Kidney epithelial cell (primary cell): ENCODE data around the gene TMEM9. TPM values are rescaled to one million over a fixed set of nuclear protein-coding genes. Genes with fewer than 3 reads are reported as not detected.

Experiments used
- DNase-seq: peaks from one replicate; pipeline ENCODE4 v3.0.0-alpha.2; 2010; ENCODE audit warnings: low read depth
- H3K27me3 ChIP-seq: 2 replicates; pipeline ENCODE4 v1.6.0; 2011; ENCODE audit warnings: low read length; ENCODE audit not compliant: control insufficient read depth, insufficient read depth
- H3K36me3 ChIP-seq: 2 replicates; pipeline ENCODE4 v1.5.1; 2011; ENCODE audit warnings: low read length; ENCODE audit not compliant: control insufficient read depth, insufficient read depth
- H3K4me3 ChIP-seq: 2 replicates; pipeline ENCODE4 v1.5.1; 2011; ENCODE audit warnings: low read depth, mild to moderate bottlenecking, control low read depth, low read length
- CTCF ChIP-seq: IDR thresholded peaks from 2 replicates; pipeline ENCODE4 v1.5.1; 2011; ENCODE audit warnings: mild to moderate bottlenecking, moderate library complexity, low read length, control low read depth, inconsistent platforms; ENCODE audit not compliant: insufficient read depth, poor library complexity, severe bottlenecking
- total RNA-seq: library from RNA; depleted of rRNA; stranded (reverse); fragments of >200 nt; gene quantifications from 2 replicates; pipeline ENCODE4 v1.2.3, GENCODE V29; 2015

The TMEM9 gene
- total RNA-seq, 1 donor from 2014 or later = 103 TPM

GRCh38 chr1:201085902-201086735, 68.2 kb downstream of the TMEM9 start:
- Histone ChIP-seq H3K4me3 (no peak overlapping the region), H3K36me3 (no peaks in the 10 kb centered on the region), H3K27me3 (peaks cover 4% of the 10 kb centered on the region)
- TF ChIP-seq CTCF = peak; percentile 79
- DNase-seq = no peak

Other genes with a start within 250 kb of the TMEM9 start
- 17.6 and 18.4 TPM in 2 replicates for gene KIF21B, start 130.8 kb downstream of the TMEM9 start, total RNA-seq
- gene CACNA1S, start 42.0 kb downstream of the TMEM9 start, total RNA-seq = not detected in 2 replicates
- not detected in 2 replicates for gene ASCL5, start 27.3 kb downstream of the TMEM9 start, total RNA-seq
- gene IGFN1, start 36.4 kb upstream of the TMEM9 start, total RNA-seq = 0.48 and 0.54 TPM in 2 replicates
- gene PKP1, start 129.0 kb upstream of the TMEM9 start, total RNA-seq = 8.7 and 11.6 TPM in 2 replicates
- gene TNNT2, start 223.2 kb upstream of the TMEM9 start, total RNA-seq = 0.08 and 0.89 TPM in 2 replicates
- 36.1 and 38.9 TPM in 2 replicates for gene LAD1, start 244.8 kb upstream of the TMEM9 start, total RNA-seq